Esophagus (tissue), 2 donors: ENCODE results near the gene MAIP1. TPM values are rescaled to one million over a fixed set of nuclear protein-coding genes. Genes with fewer than 3 reads are reported as not detected.

ENCODE experiments used
- H3K27ac ChIP-seq, 2 donors: one replicate each; pipeline ENCODE4 v1.5.1; 2013; ENCODE audit warnings: low read depth in 2 of 2, mild to moderate bottlenecking in 2 of 2, inconsistent platforms in 1 of 2, low read length in 1 of 2, moderate library complexity in 1 of 2
- H3K27me3 ChIP-seq, 2 donors: one replicate each; pipeline ENCODE4 v1.6.1; 2013; ENCODE audit warnings: low read length in 2 of 2, control low read depth in 1 of 2, mild to moderate bottlenecking in 1 of 2; ENCODE audit not compliant: insufficient read depth in 2 of 2, control insufficient read depth in 1 of 2
- H3K36me3 ChIP-seq, 2 donors: one replicate each; pipeline ENCODE4 v1.6.1; 2013; ENCODE audit warnings: low read length in 1 of 2; ENCODE audit not compliant: control insufficient read depth in 2 of 2, insufficient read depth in 2 of 2
- H3K4me1 ChIP-seq, 2 donors: one replicate each; pipeline ENCODE4 v1.6.1; 2013; ENCODE audit warnings: low read length in 1 of 2; ENCODE audit not compliant: control insufficient read depth in 2 of 2, insufficient read depth in 2 of 2
- H3K4me3 ChIP-seq, 2 donors: one replicate each; pipeline ENCODE4 v1.5.1; 2013; ENCODE audit warnings: low read length in 2 of 2, mild to moderate bottlenecking in 2 of 2, low read depth in 1 of 2, moderate library complexity in 1 of 2
- H3K9me3 ChIP-seq, 2 donors: one replicate each; pipeline ENCODE4 v1.6.1; 2013; ENCODE audit warnings: mild to moderate bottlenecking in 2 of 2, low read depth in 1 of 2, low read length in 1 of 2, moderate library complexity in 1 of 2; ENCODE audit not compliant: control insufficient read depth in 2 of 2, insufficient read depth in 1 of 2
- WGBS, 2 donors: extraction: QIAGEN DNeasy Blood & Tissue Kit; methylation state at CpG; one replicate each; pipeline ENCODE4 v1.1.7; 2013; 5-methylcytosine and 5-hydroxymethylcytosine counted together
- polyA plus RNA-seq, 2 donors: library from polyadenylated mRNA; stranded (reverse); fragments of 200-250 nt; gene quantifications; one replicate each; pipeline ENCODE4 v1.2.3, GENCODE V29; 2013
- donor health status: healthy with polysubstance abuse.
- donor health status: Bipolar disorder and iron deficiency.

The MAIP1 gene
- polyA plus RNA-seq, 2 donors, result 5.0 to 14.2 TPM

DNA sequence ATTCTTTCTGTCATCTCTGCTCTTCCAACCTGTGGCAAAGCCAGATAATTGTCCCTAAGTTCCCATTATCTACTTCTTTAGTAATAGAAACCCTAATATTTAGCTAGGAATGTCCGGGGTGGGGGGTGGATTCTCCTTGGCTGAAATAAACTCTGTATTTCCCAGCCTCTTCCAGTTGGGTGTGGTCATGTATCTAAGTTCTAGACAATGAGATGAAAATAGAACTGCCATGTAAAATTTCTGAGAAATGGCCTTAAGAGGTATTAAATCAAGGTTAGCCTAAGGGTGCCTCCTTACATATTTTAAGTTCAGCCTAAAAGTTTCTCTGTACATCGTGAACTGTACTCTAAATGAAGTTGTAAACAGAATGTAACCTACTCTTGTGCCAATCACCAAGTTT, 39.5 kb downstream of the MAIP1 start:
- 73 to 83% methylated on average over 2 of the region's 2 CpGs for WGBS, 2 donors
- H3K27me3 ChIP-seq, result no peaks in the 10 kb centered on the region
- no peak overlapping the region for H3K27ac ChIP-seq
- H3K9me3 ChIP-seq, result no peaks in the 10 kb centered on the region
- H3K4me1 ChIP-seq, result no peaks in the 10 kb centered on the region
- H3K36me3 ChIP-seq, result no peaks in the 10 kb centered on the region
- no peak overlapping the region for H3K4me3 ChIP-seq

DNA sequence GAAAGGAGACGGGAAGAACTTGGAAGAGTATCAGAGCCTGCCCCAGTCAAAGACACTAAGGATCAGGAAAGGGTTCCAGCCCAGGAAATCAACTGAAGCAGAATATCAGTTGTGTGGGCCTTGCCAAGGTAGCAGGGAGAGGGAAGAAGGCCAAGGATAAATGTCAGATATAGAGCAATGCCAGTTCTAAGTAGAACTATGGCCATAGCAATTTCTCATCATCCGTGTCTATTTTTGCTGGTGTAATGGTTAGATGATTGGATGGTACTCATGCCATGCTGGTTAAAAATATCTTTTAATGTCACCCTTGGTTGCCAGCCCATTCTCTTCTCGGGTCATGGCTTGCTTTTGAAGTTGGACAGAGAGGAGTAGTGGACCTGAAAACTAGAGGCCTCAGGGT, 41.9 kb downstream of the MAIP1 start:
- Histone ChIP-seq H3K4me1 (no peaks in the 10 kb centered on the region), H3K36me3 (no peaks in the 10 kb centered on the region), H3K4me3 (no peak overlapping the region), H3K27me3 (no peaks in the 10 kb centered on the region), H3K27ac (no peak overlapping the region), H3K9me3 (no peaks in the 10 kb centered on the region)
- WGBS, 2 donors, result 94 to 95% methylated on average over 3 of the region's 3 CpGs

DNA sequence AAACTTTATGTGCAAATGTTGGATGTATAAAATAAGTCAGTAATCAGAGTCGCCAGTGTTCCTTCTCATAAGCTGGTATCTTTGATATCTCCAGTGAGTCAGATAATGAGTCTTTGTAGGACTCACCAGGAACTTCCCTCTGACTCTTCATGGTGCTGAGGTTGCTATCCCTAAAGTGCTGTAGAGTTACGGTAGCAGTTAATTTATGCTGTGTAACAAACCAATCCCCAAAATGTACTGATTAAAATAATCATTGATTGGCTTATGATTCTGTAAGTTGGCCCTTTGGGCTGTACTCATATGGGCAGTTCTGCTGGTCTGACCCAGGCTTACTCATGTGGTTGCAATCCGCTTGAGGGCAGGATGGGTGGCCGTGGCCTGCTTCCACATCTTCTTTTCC, 43.8 kb downstream of the MAIP1 start:
- H3K4me1 ChIP-seq, result no peaks in the 10 kb centered on the region
- no peak overlapping the region for H3K27ac ChIP-seq
- H3K27me3 ChIP-seq, result no peaks in the 10 kb centered on the region
- no peaks in the 10 kb centered on the region for H3K9me3 ChIP-seq
- WGBS, 2 donors, result 90 to 92% methylated on average over 4 of the region's 4 CpGs
- no peak overlapping the region for H3K4me3 ChIP-seq
- H3K36me3 ChIP-seq, result no peaks in the 10 kb centered on the region

DNA sequence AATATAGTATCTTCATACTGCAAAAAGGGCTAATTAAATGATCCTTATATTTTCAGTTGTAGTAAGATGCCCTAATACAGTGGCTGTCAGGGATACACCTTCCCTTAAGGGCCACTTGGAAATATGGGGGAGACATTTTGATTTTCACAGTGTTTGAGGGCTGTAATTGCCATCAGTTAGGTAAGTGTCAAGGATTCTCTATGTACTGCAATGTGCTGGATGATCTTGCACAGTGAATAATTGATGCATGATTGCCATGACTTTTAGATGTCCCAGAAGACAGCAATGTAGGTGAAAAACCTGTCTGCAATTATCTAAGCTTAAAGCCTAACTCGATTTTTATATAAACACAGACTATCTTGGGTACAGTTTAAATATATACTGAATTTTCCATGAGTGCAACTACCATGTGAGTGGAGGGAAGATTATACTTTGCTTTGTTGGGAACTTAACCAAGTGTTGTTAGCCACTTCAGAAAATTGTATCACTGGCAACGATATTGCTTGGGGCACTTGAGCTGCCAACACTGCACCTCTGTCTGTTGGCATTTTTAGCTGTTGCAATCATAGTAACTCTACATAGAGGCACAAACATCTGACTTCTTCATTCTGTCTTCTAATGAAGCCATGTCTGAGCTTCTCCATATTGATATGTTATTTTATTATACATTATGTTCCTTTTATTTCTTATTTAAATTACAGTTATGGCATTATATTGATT, 45.2 kb downstream of the MAIP1 start:
- Histone ChIP-seq H3K9me3 (no peaks in the 10 kb centered on the region), H3K36me3 (no peaks in the 10 kb centered on the region), H3K27ac (no peak overlapping the region), H3K4me1 (no peaks in the 10 kb centered on the region), H3K27me3 (no peaks in the 10 kb centered on the region), H3K4me3 (no peak overlapping the region)
- WGBS, 2 donors, result 66 to 67% methylated on average over 2 of the region's 2 CpGs

DNA sequence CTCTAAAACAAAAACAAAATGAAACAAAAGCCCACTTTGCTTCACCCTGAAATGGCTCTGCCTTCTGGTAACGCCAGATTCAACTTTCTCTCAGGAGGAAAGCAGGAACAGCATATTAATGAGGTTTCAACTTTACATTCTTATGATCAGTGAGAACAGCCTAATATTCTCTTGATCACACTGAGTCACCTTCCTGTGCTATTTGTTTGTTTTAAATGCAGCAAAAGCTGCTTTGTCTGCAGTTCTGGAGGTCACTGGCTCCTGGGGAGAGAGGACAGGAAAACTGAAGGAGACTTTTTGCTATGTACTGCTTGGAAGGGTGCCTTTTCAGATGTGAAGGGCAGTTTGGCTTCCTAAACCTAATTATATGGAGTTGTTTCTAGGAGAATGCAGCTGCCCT, 48.1 kb downstream of the MAIP1 start:
- WGBS, 2 donors, result 71 to 80% methylated on average over 1 of the region's 1 CpG
- Histone ChIP-seq H3K4me1 (no peaks in the 10 kb centered on the region), H3K27ac (no peak overlapping the region), H3K4me3 (no peak overlapping the region), H3K27me3 (no peaks in the 10 kb centered on the region), H3K36me3 (no peaks in the 10 kb centered on the region), H3K9me3 (no peaks in the 10 kb centered on the region)

DNA sequence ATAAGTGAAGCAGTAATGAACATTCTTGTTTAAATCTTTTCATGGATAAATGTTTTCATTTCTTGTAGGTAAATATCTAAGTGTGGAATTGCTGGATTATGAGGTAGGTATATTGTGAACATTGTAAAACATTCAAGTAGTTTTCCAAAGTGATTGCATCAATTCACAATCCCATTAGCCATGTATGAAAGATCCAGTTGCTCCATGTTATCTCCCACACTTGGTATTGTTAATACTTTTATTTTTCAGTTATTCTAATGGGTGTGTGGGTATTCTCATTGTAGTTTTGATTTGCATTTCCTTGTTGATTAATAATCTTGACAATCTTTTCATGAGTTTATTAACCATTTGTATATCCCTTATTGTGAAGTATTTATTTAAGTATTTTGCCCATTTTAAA, 50.3 kb downstream of the MAIP1 start:
- Histone ChIP-seq H3K36me3 (no peaks in the 10 kb centered on the region), H3K27me3 (no peaks in the 10 kb centered on the region), H3K9me3 (no peaks in the 10 kb centered on the region), H3K27ac (no peak overlapping the region), H3K4me3 (no peak overlapping the region), H3K4me1 (no peaks in the 10 kb centered on the region)

DNA sequence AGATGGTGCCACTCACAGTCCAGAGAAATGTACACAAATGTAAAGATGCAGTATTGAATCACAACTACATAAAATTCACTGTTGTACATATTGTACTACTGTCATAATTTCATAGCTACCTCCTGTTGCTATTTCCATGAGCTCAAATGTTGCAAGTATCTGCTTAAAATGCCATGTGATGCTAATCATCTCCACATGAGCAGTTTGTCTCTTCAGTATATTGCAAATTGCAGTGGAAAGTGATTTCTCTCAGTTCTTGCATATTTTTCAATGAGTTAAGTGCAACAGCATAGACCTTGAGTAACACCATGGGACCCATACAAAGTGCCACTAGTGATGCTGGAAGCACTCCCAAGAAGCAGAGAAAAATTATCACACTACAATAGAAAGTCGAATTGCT, 51.9 kb downstream of the MAIP1 start:
- no peak overlapping the region for H3K27ac ChIP-seq
- no peak overlapping the region for H3K4me3 ChIP-seq
- WGBS, 2 donors, result 82 to 90% methylated on average over 1 of the region's 1 CpG
- no peaks in the 10 kb centered on the region for H3K9me3 ChIP-seq
- H3K36me3 ChIP-seq, result no peaks in the 10 kb centered on the region
- H3K27me3 ChIP-seq, result no peaks in the 10 kb centered on the region
- H3K4me1 ChIP-seq, result no peaks in the 10 kb centered on the region

DNA sequence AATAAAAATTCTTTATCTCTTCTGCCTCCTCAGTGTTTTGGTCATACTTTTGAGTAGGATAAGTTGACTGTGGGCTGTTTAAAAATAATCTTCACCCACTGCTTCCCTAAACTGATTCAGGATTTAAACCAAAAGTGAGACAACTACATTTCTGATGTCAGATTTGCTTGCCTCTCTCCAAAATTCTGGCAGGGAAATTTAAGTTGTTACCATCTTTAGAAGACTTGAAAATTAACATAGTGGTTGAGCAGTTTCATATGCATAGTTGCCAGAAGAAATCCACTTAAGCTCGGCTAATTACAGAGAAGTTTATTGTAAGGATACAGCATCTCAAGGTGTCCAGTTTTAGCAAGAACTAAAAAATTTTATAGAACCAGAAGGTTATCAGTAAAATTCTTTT, 57.0 kb downstream of the MAIP1 start:
- 92 to 94% methylated on average over 1 of the region's 1 CpG for WGBS, 2 donors
- no peaks in the 10 kb centered on the region for H3K36me3 ChIP-seq
- H3K27ac ChIP-seq, result no peak overlapping the region
- no peaks in the 10 kb centered on the region for H3K4me1 ChIP-seq
- no peaks in the 10 kb centered on the region for H3K9me3 ChIP-seq
- no peaks in the 10 kb centered on the region for H3K27me3 ChIP-seq
- no peak overlapping the region for H3K4me3 ChIP-seq

Other genes starting within 250 kb of the MAIP1 start
- gene FTCDNL1, start 104.4 kb upstream of the MAIP1 start, polyA plus RNA-seq, result 1 to 10 TPM in 1 of 2 donors, under 1 TPM in 1; 0.55 to 1.4 TPM
- gene C2orf69, start 44.3 kb upstream of the MAIP1 start, polyA plus RNA-seq, result 1 to 10 TPM; 3.4 to 4.6 TPM
- 1 to 10 TPM; 2.4 to 3.5 TPM for gene TYW5, start 91 bp upstream of the MAIP1 start, polyA plus RNA-seq